Glutamatergic neuron (in vitro differentiated cells): Measurements from ENCODE around the gene EFHC2. TPM values are rescaled to one million over a fixed set of nuclear protein-coding genes. Genes with fewer than 3 reads are reported as not detected.

Experiments used
- DNase-seq: peaks from one replicate; pipeline ENCODE4 v3.0.0; 2022
- H3K27ac Mint-ChIP-seq: one replicate; pipeline ENCODE4 v1.8.0; 2020; ENCODE audit warnings: mild to moderate bottlenecking, mixed read lengths, inconsistent platforms; ENCODE audit not compliant: unreplicated experiment
- H3K27me3 Mint-ChIP-seq: one replicate; pipeline ENCODE4 v1.8.0; 2020; ENCODE audit warnings: mild to moderate bottlenecking, moderate library complexity, mixed read lengths, inconsistent platforms; ENCODE audit not compliant: unreplicated experiment
- H3K36me3 Mint-ChIP-seq: one replicate; pipeline ENCODE4 v1.8.0; 2020; ENCODE audit warnings: mild to moderate bottlenecking, mixed read lengths, inconsistent platforms; ENCODE audit not compliant: unreplicated experiment
- H3K4me1 Mint-ChIP-seq: one replicate; pipeline ENCODE4 v1.8.0; 2020; ENCODE audit warnings: mild to moderate bottlenecking, low read depth, mixed read lengths, inconsistent platforms; ENCODE audit not compliant: unreplicated experiment
- H3K4me3 Mint-ChIP-seq: one replicate; pipeline ENCODE4 v1.8.0; 2020; ENCODE audit warnings: mild to moderate bottlenecking, mixed read lengths, inconsistent platforms; ENCODE audit not compliant: unreplicated experiment
- H3K9me3 Mint-ChIP-seq: one replicate; pipeline ENCODE4 v1.8.0; 2020; ENCODE audit warnings: mild to moderate bottlenecking, moderate library complexity, mixed read lengths, inconsistent platforms; ENCODE audit not compliant: unreplicated experiment
- CTCF ChIP-seq: fragments of 200-600 bp; sonication (generic); IDR thresholded peaks from one replicate; pipeline ENCODE4 v1.5.0; 2021; ENCODE audit not compliant: partially characterized antibody, unreplicated experiment
- total RNA-seq: library from RNA; stranded (reverse); fragmentation: NEBNext Ultra II Directional; extraction: Animal tissue kit (Norgen Biotek cat#: 25700); gene quantifications from one replicate; pipeline ENCODE4 v1.2.1, GENCODE V29; 2021; ENCODE audit not compliant: unreplicated experiment

The EFHC2 gene
- total RNA-seq, 1 donor from 2014 or later: not detected

GRCh38 chrX:44223150-44223549 lies 120.3 kb downstream of the EFHC2 start:
- H3K4me3 Mint-ChIP-seq: no peak overlapping the region
- DNase-seq: no peak
- H3K9me3 Mint-ChIP-seq: no peaks in the 10 kb centered on the region
- H3K4me1 Mint-ChIP-seq: no peaks in the 10 kb centered on the region
- no peaks in the 10 kb centered on the region for H3K36me3 Mint-ChIP-seq
- H3K27me3 Mint-ChIP-seq: no peaks in the 10 kb centered on the region
- TF ChIP-seq CTCF: no peak
- H3K27ac Mint-ChIP-seq: no peak overlapping the region

GRCh38 chrX:44218465-44218864 lies 125.0 kb downstream of the EFHC2 start:
- TF ChIP-seq CTCF: no peak
- Mint-ChIP-seq H3K9me3 (no peaks in the 10 kb centered on the region), H3K4me1 (no peaks in the 10 kb centered on the region), H3K27ac (no peak overlapping the region), H3K4me3 (no peak overlapping the region), H3K27me3 (no peaks in the 10 kb centered on the region), H3K36me3 (no peaks in the 10 kb centered on the region)
- DNase-seq: no peak

GRCh38 chrX:44216171-44216570 lies 127.3 kb downstream of the EFHC2 start:
- no peak for DNase-seq

GRCh38 chrX:44203791-44204190 lies 139.7 kb downstream of the EFHC2 start:
- Mint-ChIP-seq H3K36me3 (no peaks in the 10 kb centered on the region), H3K4me1 (no peaks in the 10 kb centered on the region), H3K9me3 (no peaks in the 10 kb centered on the region), H3K4me3 (no peak overlapping the region), H3K27me3 (no peaks in the 10 kb centered on the region), H3K27ac (no peak overlapping the region)
- no peak for DNase-seq
- TF ChIP-seq CTCF: no peak

More at GRCh38 chrX:44216171-44216570, 127.3 kb downstream of the EFHC2 start:
- H3K4me3 Mint-ChIP-seq: no peak overlapping the region
- no peaks in the 10 kb centered on the region for H3K36me3 Mint-ChIP-seq
- no peak for TF ChIP-seq CTCF
- no peak overlapping the region for H3K27ac Mint-ChIP-seq
- no peaks in the 10 kb centered on the region for H3K27me3 Mint-ChIP-seq
- H3K4me1 Mint-ChIP-seq: peaks cover 2% of the 10 kb centered on the region
- no peaks in the 10 kb centered on the region for H3K9me3 Mint-ChIP-seq

- Mint-ChIP-seq H3K4me1 (no peaks in the 10 kb centered on the region), H3K36me3 (no peaks in the 10 kb centered on the region), H3K9me3 (no peaks in the 10 kb centered on the region), H3K27me3 (no peaks in the 10 kb centered on the region), H3K4me3 (no peak overlapping the region), H3K27ac (no peak overlapping the region)
- no peak for DNase-seq
- TF ChIP-seq CTCF: no peak
Measured at GRCh38 chrX:44202596-44202995, 140.9 kb downstream of the EFHC2 start.
